Spleen (tissue), 11 donors: ENCODE results near the gene TOR4A. TPM values are rescaled to one million over a fixed set of nuclear protein-coding genes. Genes with fewer than 3 reads are reported as not detected.

Source experiments
- DNase-seq: peaks from one replicate; pipeline ENCODE4 v3.0.0-alpha.2; 2020
- H3K27ac ChIP-seq, 8 donors: fragments of 200-600 bp; sonication (generic) in 7 of 8; 1 replicate in 4 of 8; 2 replicates in 4 of 8; pipeline versions ENCODE4 v1.5.0 to v1.8.0; 2016 to 2021; ENCODE audit warnings: inconsistent platforms in 4 of 8, mild to moderate bottlenecking in 4 of 8, moderate library complexity in 1 of 8
- H3K27me3 ChIP-seq, 7 donors: fragments of 200-600 bp; sonication (generic) in 6 of 7; replicated peaks in 1 of 7; 1 replicate in 4 of 7; 2 replicates in 3 of 7; pipeline versions ENCODE4 v1.5.0 to v1.8.0; 2016 to 2021; ENCODE audit warnings: inconsistent platforms in 3 of 7, mild to moderate bottlenecking in 1 of 7
- H3K36me3 ChIP-seq, 6 donors: fragments of 200-600 bp; sonication (generic) in 5 of 6; 1 replicate in 4 of 6; 2 replicates in 2 of 6; pipeline versions ENCODE4 v1.5.0 to v1.8.0; 2016 to 2021; ENCODE audit warnings: inconsistent platforms in 2 of 6
- H3K4me1 ChIP-seq, 6 donors: fragments of 200-600 bp; sonication (generic) in 5 of 6; 1 replicate in 3 of 6; 2 replicates in 3 of 6; pipeline versions ENCODE4 v1.5.0 to v1.8.0; 2016 to 2021; ENCODE audit warnings: inconsistent platforms in 3 of 6
- H3K4me3 ChIP-seq, 8 donors: fragments of 200-600 bp; sonication (generic) in 7 of 8; 1 replicate in 4 of 8; 2 replicates in 4 of 8; pipeline versions ENCODE4 v1.5.0 to v1.8.0; 2016 to 2021; ENCODE audit warnings: inconsistent platforms in 4 of 8, mild to moderate bottlenecking in 4 of 8, moderate library complexity in 2 of 8
- H3K9me3 ChIP-seq, 8 donors: fragments of 200-600 bp; sonication (generic) in 7 of 8; 1 replicate in 4 of 8; 2 replicates in 4 of 8; pipeline versions ENCODE4 v1.5.0 to v1.8.0; 2016 to 2021; ENCODE audit warnings: inconsistent platforms in 4 of 8
- CTCF ChIP-seq, 11 experiments: fragments of 200-600 bp in 7 of 11; fragments of 450-650 bp in 4 of 11; sonication (generic) in 4 of 11; IDR thresholded peaks in 8 of 11; conservative IDR thresholded peaks in 3 of 11; 1 replicate in 7 of 11; 2 replicates in 4 of 11; pipeline versions ENCODE4 v1.4.0 to v1.8.0; 2016 to 2021; ENCODE audit warnings: antibody characterized with exemption in 11 of 11, inconsistent platforms in 4 of 11, mild to moderate bottlenecking in 1 of 11
- POLR2A ChIP-seq, 3 donors: fragments of 450-650 bp; IDR thresholded peaks; one replicate each; pipeline ENCODE4 v1.5.1; 2017; ENCODE audit warnings: antibody characterized with exemption in 3 of 3, mild to moderate bottlenecking in 1 of 3
- POLR2AphosphoS5 ChIP-seq, 3 donors: sonication (generic); formaldehyde crosslinking; IDR thresholded peaks; one replicate each; pipeline ENCODE4 v1.5.1; 2017; ENCODE audit warnings: antibody characterized with exemption in 3 of 3
- WGBS, 5 donors: extraction: QIAGEN DNeasy Blood & Tissue Kit in 3 of 5; methylation state at CpG; one replicate each; pipeline versions ENCODE4 v1.1.5 to v1.1.7; 2013 to 2018; 5-methylcytosine and 5-hydroxymethylcytosine counted together
- intact Hi-C: fragments of 100-400 bp; cut with DNase I; formaldehyde crosslinking; loops from one replicate; pipeline ENCODE4 v1.15.0; 2023; ENCODE audit warnings: low total_unique reads
- polyA plus RNA-seq, 3 donors: library from polyadenylated mRNA; stranded (reverse); fragments of 200-250 nt; gene quantifications; one replicate each; pipeline ENCODE4 v1.2.1, GENCODE V29; 2013
- total RNA-seq, 7 donors: library from RNA; depleted of rRNA in 3 of 7; stranded (reverse); fragments of >200 nt in 3 of 7; fragmentation: NEBNext Ultra II Directional in 4 of 7; extraction: Animal tissue kit (Norgen Biotek cat#: 25700) in 4 of 7; gene quantifications; one replicate each; pipeline versions ENCODE4 v1.1.0 to v1.2.1, GENCODE V29; 2016 to 2021
- donor health status: healthy with polysubstance abuse.
- donor health status: DM: no; HTN: no; CAD: no; lungs with moderate emphysema.
- donor health status: DM: no; HTN: no; CAD: no.
- donor health status: Bipolar disorder and iron deficiency.
- donor health status: healthy.
- donor health status: DM: no; HTN: no; CAD: no.
- donor health status: DM: yes; HTN: yes; CAD: no.

The TOR4A gene
- total and polyA plus RNA-seq, 10 donors: 3.2 to 39.9 (median 26.2) TPM

GRCh38 chr9:137254624-137255447 is 22.7 kb upstream of the TOR4A start, which contains the start of gene NELFB:
Gene NELFB (plus strand): TSS chr9:137255327.
- TF ChIP-seq POLR2A (IDR thresholded peaks at IDR 0.05): peak in 1 of 3 donors; percentile 59
- peak; percentile 87 to 89 (median 88) for TF ChIP-seq POLR2AphosphoS5 (IDR thresholded peaks at IDR 0.05)
- TF ChIP-seq CTCF (IDR thresholded peaks at IDR 0.05 in 8 of 11, conservative IDR thresholded peaks at IDR 0.05 in 3 of 11): peak in 3 of 11 experiments; percentile 29 to 42 (median 30)
- no peaks in the 10 kb centered on the region for H3K27me3 ChIP-seq
- peak within 1 kb of the TSS; percentile 90 to 100 (median 100) for H3K4me3 ChIP-seq
- H3K36me3 ChIP-seq: peaks cover 0 to 35% (median 22%) of the 10 kb centered on the region in 6 donors
- no peaks in the 10 kb centered on the region for H3K9me3 ChIP-seq
- DNase-seq: peak; percentile 99
- peaks cover 9 to 56% (median 31%) of the 10 kb centered on the region in 6 donors for H3K4me1 ChIP-seq
- intact Hi-C loops: no loop called here
- 3 to 8% (median 3%) methylated on average over 35 to 105 of the region's 105 CpGs for WGBS, 5 donors
- H3K27ac ChIP-seq: peak within 1 kb of the TSS in 7 of 8 donors; percentile 61 to 92 (median 88)

- H3K4me1 ChIP-seq: peaks cover 9 to 56% (median 31%) of the 10 kb centered on the region in 6 donors
- peaks cover 0 to 38% (median 22%) of the 10 kb centered on the region in 6 donors for H3K36me3 ChIP-seq
- H3K9me3 ChIP-seq: no peaks in the 10 kb centered on the region
- H3K27me3 ChIP-seq: no peaks in the 10 kb centered on the region
- H3K27ac ChIP-seq: peak overlapping the region in 7 of 8 donors; percentile 61 to 92 (median 88)
- intact Hi-C loops: no loop called here
- DNase-seq: no peak
- WGBS, 5 donors: 2 to 12% (median 3%) methylated on average over 9 to 51 of the region's 51 CpGs
- H3K4me3 ChIP-seq: peak overlapping the region; percentile 90 to 100 (median 100)
- TF ChIP-seq CTCF (IDR thresholded peaks at IDR 0.05 in 8 of 11, conservative IDR thresholded peaks at IDR 0.05 in 3 of 11) (peak in 1 of 11 experiments; percentile 0), POLR2A (IDR thresholded peaks at IDR 0.05) (no peak)
Observed at GRCh38 chr9:137255448-137256114, 21.9 kb upstream of the TOR4A start.

- no peaks in the 10 kb centered on the region for H3K9me3 ChIP-seq
- peaks cover 9 to 56% (median 31%) of the 10 kb centered on the region in 6 donors for H3K4me1 ChIP-seq
- peak overlapping the region in 1 of 8 donors; percentile 92 for H3K27ac ChIP-seq
- H3K27me3 ChIP-seq: no peaks in the 10 kb centered on the region
- H3K36me3 ChIP-seq: peaks cover 0 to 44% (median 22%) of the 10 kb centered on the region in 6 donors
- 71 to 83% (median 76%) methylated on average over 11 to 15 of the region's 15 CpGs for WGBS, 5 donors
- peak overlapping the region in 7 of 8 donors; percentile 90 to 100 (median 100) for H3K4me3 ChIP-seq
- TF ChIP-seq POLR2AphosphoS5 (IDR thresholded peaks at IDR 0.05): no peak
- no peak for TF ChIP-seq POLR2A (IDR thresholded peaks at IDR 0.05)
- no peak for TF ChIP-seq CTCF (IDR thresholded peaks at IDR 0.05 in 8 of 11, conservative IDR thresholded peaks at IDR 0.05 in 3 of 11)
- intact Hi-C loops: no loop called here
- DNase-seq: no peak
Observed at GRCh38 chr9:137256362-137256761, 21.2 kb upstream of the TOR4A start.
